Hepatocyte (in vitro differentiated cells): ENCODE measurements around the gene ANKS1B. TPM values are rescaled to one million over a fixed set of nuclear protein-coding genes. Genes with fewer than 3 reads are reported as not detected.

Source experiments
- DNase-seq: peaks from one replicate; pipeline ENCODE4 v3.0.0-alpha.2; 2016; ENCODE audit warnings: low spot score
- H2AFZ ChIP-seq: fragments of 200-600 bp; sonication (generic); 2 replicates; pipeline ENCODE4 v1.6.0; 2016; ENCODE audit warnings: antibody characterized with exemption, mild to moderate bottlenecking
- H3K27ac ChIP-seq: fragments of 200-600 bp; sonication (generic); 2 replicates; pipeline ENCODE4 v1.5.1; 2016; ENCODE audit warnings: mild to moderate bottlenecking
- H3K27me3 ChIP-seq: fragments of 200-600 bp; sonication (generic); 2 replicates; pipeline ENCODE4 v1.6.1; 2016
- H3K36me3 ChIP-seq: fragments of 200-600 bp; sonication (generic); replicated peaks from 2 replicates; pipeline ENCODE4 v1.5.1; 2016; ENCODE audit warnings: low read depth; ENCODE audit not compliant: insufficient read depth
- H3K4me1 ChIP-seq: fragments of 200-600 bp; sonication (generic); 2 replicates; pipeline ENCODE4 v1.5.1; 2016; ENCODE audit warnings: mild to moderate bottlenecking, moderate library complexity; ENCODE audit not compliant: insufficient read depth
- H3K4me2 ChIP-seq: fragments of 200-600 bp; sonication (generic); 2 replicates; pipeline ENCODE4 v1.6.0; 2016
- H3K4me3 ChIP-seq: fragments of 200-600 bp; sonication (generic); 2 replicates; pipeline ENCODE4 v1.5.1; 2016; ENCODE audit warnings: mild to moderate bottlenecking
- H3K79me2 ChIP-seq: fragments of 200-600 bp; sonication (generic); 2 replicates; pipeline ENCODE4 v1.6.0; 2017; ENCODE audit warnings: mild to moderate bottlenecking
- H3K9me2 ChIP-seq: fragments of 200-600 bp; sonication (generic); replicated peaks from 2 replicates; pipeline ENCODE4 v1.6.0; 2017; ENCODE audit warnings: mild to moderate bottlenecking; ENCODE audit not compliant: insufficient read depth
- H3K9me3 ChIP-seq: fragments of 200-600 bp; sonication (generic); 2 replicates; pipeline ENCODE4 v1.5.1; 2016; ENCODE audit warnings: low read depth, mild to moderate bottlenecking
- H4K20me1 ChIP-seq: fragments of 200-600 bp; sonication (generic); 2 replicates; pipeline ENCODE4 v1.6.0; 2016; ENCODE audit warnings: mild to moderate bottlenecking; ENCODE audit not compliant: insufficient read depth, poor library complexity, severe bottlenecking
- EZH2 ChIP-seq: fragments of 200-600 bp; sonication (generic); IDR thresholded peaks from 2 replicates; pipeline ENCODE4 v1.6.1; 2016; ENCODE audit warnings: antibody characterized with exemption, mild to moderate bottlenecking, borderline replicate concordance
- EZH2phosphoT487 ChIP-seq: fragments of 200-600 bp; sonication (generic); IDR thresholded peaks from one replicate; pipeline ENCODE4 v1.6.1; 2018; ENCODE audit warnings: antibody characterized with exemption, mild to moderate bottlenecking, low read depth, moderate library complexity; ENCODE audit not compliant: unreplicated experiment, severe bottlenecking
- WGBS: methylation state at CpG from one replicate; pipeline ENCODE4 v1.1.6; 2016; ENCODE audit warnings: low lambda C conversion rate; ENCODE audit errors: missing lambda C conversion rate; 5-methylcytosine and 5-hydroxymethylcytosine counted together
- polyA plus RNA-seq: library from polyadenylated mRNA; unstranded; fragments of >200 nt; fragmentation: Nextera tagmentation; extraction: Ambion mirVana; gene quantifications from 2 replicates; pipeline ENCODE4 v1.2.1, GENCODE V29; 2016
- total RNA-seq: library from RNA; depleted of rRNA; stranded (reverse); fragments of >200 nt; gene quantifications from 2 replicates; pipeline ENCODE4 v1.2.3, GENCODE V29; 2014
- TF ChIP-seq, protein P1 (sequence below): fragments of 200-600 bp; sonication (generic); IDR thresholded peaks from 2 replicates; pipeline ENCODE4 v1.5.1; 2016; ENCODE audit warnings: antibody characterized with exemption, mild to moderate bottlenecking; ENCODE audit not compliant: poor library complexity

The ANKS1B gene
- total and polyA plus RNA-seq, 2 experiments from 2014 or later: 1.6 to 2.2 TPM

DNA sequence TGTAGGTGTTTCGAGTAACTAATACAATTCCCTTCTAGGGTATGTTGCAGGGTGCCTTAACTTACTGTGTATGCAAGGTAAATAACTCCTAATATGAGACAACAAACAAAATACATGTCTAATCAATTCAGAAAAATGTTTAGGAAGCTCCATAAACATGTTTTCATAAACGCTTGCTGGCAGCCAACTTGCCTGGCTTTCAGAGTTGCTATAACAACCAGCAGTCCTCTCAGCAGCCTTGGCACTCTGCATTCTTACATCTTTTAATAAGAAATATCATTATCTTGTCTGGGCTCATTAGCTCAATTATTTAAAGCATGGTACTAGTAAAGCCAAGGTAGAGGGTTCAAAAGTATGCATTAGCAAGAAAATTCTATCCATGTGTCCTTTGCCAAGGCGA, 862.2 kb downstream of the ANKS1B start:
- H2AFZ ChIP-seq: no peak overlapping the region
- WGBS: 90% methylated on average over 3 of the region's 3 CpGs
- H3K9me2 ChIP-seq: no peaks in the 10 kb centered on the region
- no peaks in the 10 kb centered on the region for H3K79me2 ChIP-seq
- no peaks in the 10 kb centered on the region for H3K27me3 ChIP-seq
- H3K36me3 ChIP-seq: no peaks in the 10 kb centered on the region
- no peak for TF ChIP-seq EZH2
- TF ChIP-seq, protein P1, sequence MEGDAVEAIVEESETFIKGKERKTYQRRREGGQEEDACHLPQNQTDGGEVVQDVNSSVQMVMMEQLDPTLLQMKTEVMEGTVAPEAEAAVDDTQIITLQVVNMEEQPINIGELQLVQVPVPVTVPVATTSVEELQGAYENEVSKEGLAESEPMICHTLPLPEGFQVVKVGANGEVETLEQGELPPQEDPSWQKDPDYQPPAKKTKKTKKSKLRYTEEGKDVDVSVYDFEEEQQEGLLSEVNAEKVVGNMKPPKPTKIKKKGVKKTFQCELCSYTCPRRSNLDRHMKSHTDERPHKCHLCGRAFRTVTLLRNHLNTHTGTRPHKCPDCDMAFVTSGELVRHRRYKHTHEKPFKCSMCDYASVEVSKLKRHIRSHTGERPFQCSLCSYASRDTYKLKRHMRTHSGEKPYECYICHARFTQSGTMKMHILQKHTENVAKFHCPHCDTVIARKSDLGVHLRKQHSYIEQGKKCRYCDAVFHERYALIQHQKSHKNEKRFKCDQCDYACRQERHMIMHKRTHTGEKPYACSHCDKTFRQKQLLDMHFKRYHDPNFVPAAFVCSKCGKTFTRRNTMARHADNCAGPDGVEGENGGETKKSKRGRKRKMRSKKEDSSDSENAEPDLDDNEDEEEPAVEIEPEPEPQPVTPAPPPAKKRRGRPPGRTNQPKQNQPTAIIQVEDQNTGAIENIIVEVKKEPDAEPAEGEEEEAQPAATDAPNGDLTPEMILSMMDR: no peak
- no peak for TF ChIP-seq EZH2phosphoT487
- H4K20me1 ChIP-seq: no peaks in the 10 kb centered on the region
- H3K4me1 ChIP-seq: no peaks in the 10 kb centered on the region
- no peak overlapping the region for H3K4me2 ChIP-seq
- H3K27ac ChIP-seq: no peak overlapping the region
- H3K9me3 ChIP-seq: no peaks in the 10 kb centered on the region
- no peak for DNase-seq
- H3K4me3 ChIP-seq: no peak overlapping the region

DNA sequence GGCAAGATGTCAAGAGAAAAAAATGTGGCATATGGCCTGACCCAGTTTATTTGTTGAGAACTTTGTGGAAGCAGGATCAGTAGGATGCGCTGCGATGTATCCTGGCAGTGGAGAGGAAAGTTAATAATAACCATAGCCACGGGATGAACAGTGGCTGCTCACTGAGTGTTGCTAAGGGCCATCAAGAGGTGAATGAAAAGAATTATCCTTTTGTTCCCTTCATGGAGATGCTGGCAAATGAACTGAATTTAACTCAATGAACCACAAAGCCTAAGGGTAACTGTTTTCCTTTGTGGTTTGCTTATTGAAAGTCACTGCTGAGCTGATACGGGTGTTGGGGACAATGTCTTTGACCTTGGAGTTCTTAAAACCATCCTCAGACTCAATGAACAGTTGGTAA, 863.2 kb downstream of the ANKS1B start:
- H3K9me3 ChIP-seq: no peaks in the 10 kb centered on the region
- no peaks in the 10 kb centered on the region for H3K79me2 ChIP-seq
- 86% methylated on average over 4 of the region's 4 CpGs for WGBS
- TF ChIP-seq, protein P1: no peak
- TF ChIP-seq EZH2phosphoT487: no peak
- TF ChIP-seq EZH2: no peak
- no peak overlapping the region for H3K4me2 ChIP-seq
- H3K9me2 ChIP-seq: no peaks in the 10 kb centered on the region
- H3K4me3 ChIP-seq: no peak overlapping the region
- H3K4me1 ChIP-seq: no peaks in the 10 kb centered on the region
- H3K27me3 ChIP-seq: no peaks in the 10 kb centered on the region
- no peaks in the 10 kb centered on the region for H4K20me1 ChIP-seq
- H2AFZ ChIP-seq: no peak overlapping the region
- DNase-seq: no peak
- no peak overlapping the region for H3K27ac ChIP-seq
- no peaks in the 10 kb centered on the region for H3K36me3 ChIP-seq

GRCh38 chr12:99119943-99120342, 864.8 kb downstream of the ANKS1B start:
- WGBS: 86% methylated on average over 10 of the region's 10 CpGs

More at GRCh38 chr12:99119943-99120342, 864.8 kb downstream of the ANKS1B start:
- Histone ChIP-seq H2AFZ (no peak overlapping the region), H3K36me3 (no peaks in the 10 kb centered on the region), H3K79me2 (no peaks in the 10 kb centered on the region), H3K9me2 (no peaks in the 10 kb centered on the region), H3K9me3 (no peaks in the 10 kb centered on the region), H3K27ac (no peak overlapping the region), H4K20me1 (no peaks in the 10 kb centered on the region), H3K4me3 (no peak overlapping the region), H3K4me1 (no peaks in the 10 kb centered on the region), H3K27me3 (no peaks in the 10 kb centered on the region), H3K4me2 (no peak overlapping the region)
- DNase-seq: no peak
- TF ChIP-seq EZH2: no peak
- TF ChIP-seq, protein P1: no peak
- no peak for TF ChIP-seq EZH2phosphoT487
